Esophagus muscularis mucosa (tissue), 4 donors: Measurements from ENCODE around the gene PELI2. TPM values are rescaled to one million over a fixed set of nuclear protein-coding genes. Genes with fewer than 3 reads are reported as not detected.

Experiments used
- DNase-seq: peaks from one replicate; pipeline ENCODE4 v3.0.0-alpha.2; 2017; ENCODE audit errors: extremely low spot score
- H3K27ac ChIP-seq, 4 donors: fragments of 200-600 bp; sonication (generic); replicated peaks in 1 of 4; 1 replicate in 3 of 4; 2 replicates in 1 of 4; pipeline ENCODE4 v1.5.1; 2016 to 2019; ENCODE audit warnings: mild to moderate bottlenecking in 1 of 4
- H3K27me3 ChIP-seq, 4 donors: fragments of 200-600 bp; sonication (generic); one replicate each; pipeline versions ENCODE4 v1.5.1 to v1.6.0; 2016 to 2019
- H3K36me3 ChIP-seq, 4 donors: fragments of 200-600 bp; sonication (generic); one replicate each; pipeline ENCODE4 v1.5.1; 2016 to 2019
- H3K4me1 ChIP-seq, 4 donors: fragments of 200-600 bp; sonication (generic); one replicate each; pipeline ENCODE4 v1.5.1; 2016 to 2019
- H3K4me3 ChIP-seq, 4 donors: fragments of 200-600 bp; sonication (generic); 1 replicate in 2 of 4; 2 replicates in 2 of 4; pipeline ENCODE4 v1.5.1; 2016 to 2019; ENCODE audit warnings: mild to moderate bottlenecking in 4 of 4, moderate library complexity in 1 of 4
- H3K9me3 ChIP-seq, 4 donors: fragments of 200-600 bp; sonication (generic); 1 replicate in 3 of 4; 2 replicates in 1 of 4; pipeline ENCODE4 v1.5.1; 2016 to 2019
- EP300 ChIP-seq: sonication (generic); formaldehyde crosslinking; IDR thresholded peaks from one replicate; pipeline ENCODE4 v1.6.1; 2017; ENCODE audit warnings: antibody characterized with exemption
- POLR2A ChIP-seq: fragments of 450-650 bp; IDR thresholded peaks from one replicate; pipeline ENCODE4 v1.6.1; 2017; ENCODE audit warnings: antibody characterized with exemption, moderate library complexity, mild to moderate bottlenecking, low read depth
- POLR2AphosphoS5 ChIP-seq, 2 donors: sonication (generic); formaldehyde crosslinking; IDR thresholded peaks; one replicate each; pipeline ENCODE4 v1.6.1; 2017; ENCODE audit warnings: antibody characterized with exemption in 2 of 2
- WGBS: methylation state at CpG from one replicate; pipeline ENCODE4 v1.1.5; 2018; 5-methylcytosine and 5-hydroxymethylcytosine counted together
- intact Hi-C: fragments of 100-400 bp; cut with DNase I; formaldehyde crosslinking; loops from one replicate; pipeline ENCODE4 v1.15.1; 2023
- total RNA-seq, 4 donors: library from RNA; depleted of rRNA; stranded (reverse); fragments of >200 nt; gene quantifications; one replicate each; pipeline versions ENCODE4 v1.1.0 to v1.2.1, GENCODE V29; 2016
- TF ChIP-seq, protein P1 (sequence below), 3 experiments: fragments of 200-600 bp in 2 of 3; fragments of 450-650 bp in 1 of 3; sonication (generic) in 2 of 3; IDR thresholded peaks; one replicate each; pipeline ENCODE4 v1.5.1; 2017 to 2019; ENCODE audit warnings: antibody characterized with exemption in 3 of 3, mild to moderate bottlenecking in 2 of 3, moderate library complexity in 1 of 3

Gene PELI2
- total RNA-seq, 4 donors from 2014 or later: 10.6 to 16.3 (median 14.1) TPM

DNA sequence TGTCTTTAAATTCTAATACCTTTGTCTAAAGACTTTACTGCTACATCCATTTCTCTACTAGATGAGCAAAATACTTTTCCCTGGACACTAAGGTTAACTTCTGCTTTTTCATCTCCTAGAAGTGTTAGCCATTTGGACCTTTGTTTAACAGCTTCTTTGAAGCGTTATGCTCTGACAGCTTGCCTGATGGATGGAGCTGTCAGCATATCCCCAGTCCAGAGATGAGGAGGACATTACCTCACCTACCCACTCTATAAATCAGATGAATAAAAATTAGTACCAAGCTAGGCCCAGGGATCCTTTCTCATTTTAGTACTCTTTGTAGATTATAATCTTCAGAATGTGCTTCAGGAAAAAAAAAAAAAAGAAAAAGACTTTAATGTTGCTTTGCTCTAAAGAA lies 222.7 kb downstream of the PELI2 start:
- WGBS: 88% methylated on average over 1 of the region's 1 CpG
- H3K36me3 ChIP-seq: no peaks in the 10 kb centered on the region
- H3K9me3 ChIP-seq: no peaks in the 10 kb centered on the region
- H3K4me3 ChIP-seq: no peak overlapping the region
- H3K27ac ChIP-seq: no peak overlapping the region
- H3K4me1 ChIP-seq: peaks cover 22 to 31% (median 31%) of the 10 kb centered on the region in 4 donors
- H3K27me3 ChIP-seq: no peaks in the 10 kb centered on the region
- TF ChIP-seq POLR2AphosphoS5 (IDR thresholded peaks at IDR 0.05) (no peak), EP300 (no peak), POLR2A (no peak)
- TF ChIP-seq, protein P1, sequence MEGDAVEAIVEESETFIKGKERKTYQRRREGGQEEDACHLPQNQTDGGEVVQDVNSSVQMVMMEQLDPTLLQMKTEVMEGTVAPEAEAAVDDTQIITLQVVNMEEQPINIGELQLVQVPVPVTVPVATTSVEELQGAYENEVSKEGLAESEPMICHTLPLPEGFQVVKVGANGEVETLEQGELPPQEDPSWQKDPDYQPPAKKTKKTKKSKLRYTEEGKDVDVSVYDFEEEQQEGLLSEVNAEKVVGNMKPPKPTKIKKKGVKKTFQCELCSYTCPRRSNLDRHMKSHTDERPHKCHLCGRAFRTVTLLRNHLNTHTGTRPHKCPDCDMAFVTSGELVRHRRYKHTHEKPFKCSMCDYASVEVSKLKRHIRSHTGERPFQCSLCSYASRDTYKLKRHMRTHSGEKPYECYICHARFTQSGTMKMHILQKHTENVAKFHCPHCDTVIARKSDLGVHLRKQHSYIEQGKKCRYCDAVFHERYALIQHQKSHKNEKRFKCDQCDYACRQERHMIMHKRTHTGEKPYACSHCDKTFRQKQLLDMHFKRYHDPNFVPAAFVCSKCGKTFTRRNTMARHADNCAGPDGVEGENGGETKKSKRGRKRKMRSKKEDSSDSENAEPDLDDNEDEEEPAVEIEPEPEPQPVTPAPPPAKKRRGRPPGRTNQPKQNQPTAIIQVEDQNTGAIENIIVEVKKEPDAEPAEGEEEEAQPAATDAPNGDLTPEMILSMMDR (IDR thresholded peaks at IDR 0.05): no peak
- no peak for DNase-seq
- intact Hi-C loops: loop anchor here (5.0 kb wide), 1 partner anchor 634 kb away; no protein-coding TSS in a partner anchor

DNA sequence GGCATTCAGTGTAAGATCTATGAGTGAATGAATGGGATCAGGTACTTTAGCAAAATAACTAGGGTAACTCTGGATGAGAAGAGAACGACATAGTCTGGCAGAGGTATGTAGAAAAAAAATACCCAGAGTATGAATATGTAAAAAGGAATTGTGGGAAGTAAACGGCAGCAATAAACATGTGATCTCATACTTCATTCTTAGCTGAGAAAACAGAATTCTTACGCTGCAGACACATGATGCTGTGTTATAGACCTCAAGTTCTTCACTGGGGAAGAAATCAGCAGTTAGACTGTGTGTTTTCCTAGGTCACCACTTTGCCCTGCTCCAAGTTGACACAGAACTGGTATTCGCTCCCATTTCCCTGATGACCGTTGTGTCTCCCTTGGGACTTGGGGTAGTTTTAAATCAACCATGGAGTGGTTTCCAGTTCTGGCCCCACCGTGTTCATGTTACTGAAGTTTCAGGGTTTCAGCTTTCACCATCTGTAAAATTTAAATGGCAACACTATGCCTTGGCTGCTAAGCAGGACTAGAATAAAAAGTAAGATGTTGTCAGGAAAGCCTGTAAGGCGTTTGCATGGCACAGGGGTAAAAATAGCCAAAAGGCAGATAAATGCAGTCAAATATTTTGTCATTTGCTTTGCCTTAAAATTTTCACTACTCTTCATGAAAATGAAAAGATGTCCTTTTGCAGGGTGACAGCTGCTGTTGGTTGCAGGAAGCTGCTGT lies 223.7 kb downstream of the PELI2 start:
- peaks cover 22 to 31% (median 31%) of the 10 kb centered on the region in 4 donors for H3K4me1 ChIP-seq
- WGBS: 46% methylated on average over 7 of the region's 7 CpGs
- H3K36me3 ChIP-seq: no peaks in the 10 kb centered on the region
- no peak for TF ChIP-seq POLR2A
- TF ChIP-seq, protein P1 (IDR thresholded peaks at IDR 0.05): no peak
- TF ChIP-seq POLR2AphosphoS5 (IDR thresholded peaks at IDR 0.05): no peak
- no peak for TF ChIP-seq EP300
- no peak overlapping the region for H3K4me3 ChIP-seq
- peak overlapping the region; percentile 5 to 43 (median 10) for H3K27ac ChIP-seq
- no peaks in the 10 kb centered on the region for H3K9me3 ChIP-seq
- DNase-seq: no peak
- intact Hi-C loops: loop anchor here (5.0 kb wide), 1 partner anchor 635 kb away; no protein-coding TSS in a partner anchor
- H3K27me3 ChIP-seq: no peaks in the 10 kb centered on the region

DNA sequence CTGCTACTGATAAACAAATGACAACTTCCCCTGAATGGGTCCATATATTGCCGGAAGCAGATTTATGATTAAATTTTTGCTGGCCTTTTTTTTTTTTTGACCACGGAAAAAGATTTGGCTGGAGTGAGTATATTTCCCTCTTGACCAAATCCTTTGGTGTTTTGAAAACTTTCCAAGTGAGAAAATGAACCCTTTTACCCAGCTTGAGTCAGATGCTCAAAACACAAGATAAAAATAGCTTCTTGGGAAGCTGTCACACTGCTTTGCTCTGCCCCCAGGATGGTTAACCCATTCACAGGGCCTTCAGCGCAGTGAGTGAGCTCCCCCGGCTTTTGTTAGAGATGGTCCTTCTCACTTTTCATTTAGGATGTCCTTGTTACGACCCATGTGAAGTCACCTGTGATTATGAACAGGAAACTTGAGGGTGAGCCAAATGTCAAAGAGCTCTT lies 224.3 kb downstream of the PELI2 start:
- no peaks in the 10 kb centered on the region for H3K27me3 ChIP-seq
- peak overlapping the region; percentile 5 to 43 (median 10) for H3K27ac ChIP-seq
- DNase-seq: no peak
- H3K4me1 ChIP-seq: peaks cover 22 to 31% (median 31%) of the 10 kb centered on the region in 4 donors
- no peak overlapping the region for H3K4me3 ChIP-seq
- H3K9me3 ChIP-seq: no peaks in the 10 kb centered on the region
- WGBS: 28% methylated on average over 5 of the region's 5 CpGs
- TF ChIP-seq POLR2AphosphoS5 (IDR thresholded peaks at IDR 0.05) (no peak), EP300 (no peak), POLR2A (no peak)
- TF ChIP-seq, protein P1 (IDR thresholded peaks at IDR 0.05): no peak
- H3K36me3 ChIP-seq: no peaks in the 10 kb centered on the region
- intact Hi-C loops: loop anchor here (5.0 kb wide), 1 partner anchor 635 kb away; no protein-coding TSS in a partner anchor

DNA sequence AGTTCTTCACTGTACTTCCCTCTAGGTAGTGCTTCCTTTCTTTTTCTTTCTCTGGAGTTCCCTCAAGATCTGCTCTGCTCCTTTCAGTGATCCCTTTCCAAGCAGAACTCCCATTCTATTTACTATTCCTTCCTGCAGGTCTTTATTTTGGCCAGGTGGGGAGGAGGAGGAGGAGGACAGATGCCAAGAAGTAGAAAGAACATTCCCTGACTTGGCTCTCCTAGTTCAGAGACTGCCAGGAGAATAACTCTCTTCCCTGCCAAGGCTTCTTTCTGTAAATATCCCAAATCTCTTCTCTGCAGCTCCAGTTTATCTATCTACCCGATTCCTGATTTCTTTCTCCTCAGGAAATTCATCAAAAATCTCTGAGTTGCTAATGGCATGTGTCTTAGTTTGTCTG lies 231.7 kb downstream of the PELI2 start:
- peaks cover 0 to 9% (median 2%) of the 10 kb centered on the region in 4 donors for H3K4me1 ChIP-seq
- no peaks in the 10 kb centered on the region for H3K27me3 ChIP-seq
- H3K4me3 ChIP-seq: no peak overlapping the region
- H3K36me3 ChIP-seq: no peaks in the 10 kb centered on the region
- no peak for DNase-seq
- intact Hi-C loops: no loop called here
- no peak overlapping the region for H3K27ac ChIP-seq
- 16% methylated on average over 1 of the region's 1 CpG for WGBS
- TF ChIP-seq POLR2AphosphoS5 (IDR thresholded peaks at IDR 0.05): no peak
- TF ChIP-seq, protein P1 (IDR thresholded peaks at IDR 0.05): no peak
- no peak for TF ChIP-seq EP300
- TF ChIP-seq POLR2A: no peak
- H3K9me3 ChIP-seq: peaks cover 0 to 8% (median 3%) of the 10 kb centered on the region in 4 donors
